H9 (cell line): ENCODE data around the gene SSBP2. TPM values are rescaled to one million over a fixed set of nuclear protein-coding genes. Genes with fewer than 3 reads are reported as not detected.

ENCODE experiments used
- DNase-seq: peaks from one replicate; pipeline ENCODE4 v3.0.0-alpha.2; 2017
- H2AFZ ChIP-seq: one replicate; pipeline ENCODE4 v1.6.1; 2013; ENCODE audit warnings: mild to moderate bottlenecking, low read length, control low read depth, moderate library complexity
- H2AK5ac ChIP-seq: 2 replicates; pipeline ENCODE4 v1.6.1; 2013; ENCODE audit warnings: low read length, control low read depth, mixed read lengths; ENCODE audit not compliant: insufficient read length
- H2BK120ac ChIP-seq: one replicate; pipeline ENCODE4 v1.6.1; 2013; ENCODE audit warnings: low read depth, mild to moderate bottlenecking, low read length, control low read depth, inconsistent platforms; ENCODE audit not compliant: poor library complexity, severe bottlenecking
- H2BK12ac ChIP-seq: 2 replicates; pipeline ENCODE4 v1.6.1; 2013; ENCODE audit warnings: low read length, control low read depth, mixed read lengths, low read depth; ENCODE audit not compliant: insufficient read length
- H2BK15ac ChIP-seq: 2 replicates; pipeline ENCODE4 v1.6.1; 2013; ENCODE audit warnings: low read depth, low read length, control low read depth
- H2BK20ac ChIP-seq: one replicate; pipeline ENCODE4 v1.6.1; 2013; ENCODE audit warnings: low read depth, mild to moderate bottlenecking, low read length, control low read depth, inconsistent platforms; ENCODE audit not compliant: poor library complexity, severe bottlenecking
- H2BK5ac ChIP-seq: 2 replicates; pipeline ENCODE4 v1.6.1; 2013; ENCODE audit warnings: low read length, control low read depth, mixed read lengths; ENCODE audit not compliant: insufficient read length
- H3K14ac ChIP-seq: 2 replicates; pipeline ENCODE4 v1.6.1; 2013; ENCODE audit warnings: low read length, control low read depth; ENCODE audit not compliant: insufficient read depth
- H3K18ac ChIP-seq: 2 replicates; pipeline ENCODE4 v1.6.1; 2013; ENCODE audit warnings: low read depth, mild to moderate bottlenecking, mixed read lengths, low read length, control low read depth; ENCODE audit not compliant: insufficient read length
- H3K23ac ChIP-seq: 2 replicates; pipeline ENCODE4 v1.6.1; 2013; ENCODE audit warnings: low read length, control low read depth, mixed read lengths, low read depth; ENCODE audit not compliant: insufficient read length
- H3K23me2 ChIP-seq: 2 replicates; pipeline ENCODE4 v1.6.1; 2013; ENCODE audit warnings: low read depth, mild to moderate bottlenecking, mixed read lengths, low read length, control low read depth; ENCODE audit not compliant: insufficient read length, poor library complexity, severe bottlenecking
- H3K27ac ChIP-seq: 2 replicates; pipeline ENCODE4 v1.5.1; 2013; ENCODE audit warnings: low read length, control low read depth, mixed read lengths, low read depth; ENCODE audit not compliant: insufficient read length
- H3K27me3 ChIP-seq: 2 replicates; pipeline ENCODE4 v1.6.1; 2013; ENCODE audit warnings: low read length, control low read depth, inconsistent platforms; ENCODE audit not compliant: insufficient read depth
- H3K4ac ChIP-seq: 2 replicates; pipeline ENCODE4 v1.6.1; 2013; ENCODE audit warnings: low read depth, mild to moderate bottlenecking, control low read depth, inconsistent platforms, low read length, moderate library complexity
- H3K4me1 ChIP-seq: 2 replicates; pipeline ENCODE4 v1.6.1; 2013; ENCODE audit warnings: low read length, control low read depth, inconsistent platforms; ENCODE audit not compliant: insufficient read depth
- H3K4me2 ChIP-seq: 2 replicates; pipeline ENCODE4 v1.6.1; 2013; ENCODE audit warnings: low read length, control low read depth, mixed read lengths; ENCODE audit not compliant: insufficient read length, insufficient read depth
- H3K56ac ChIP-seq: 2 replicates; pipeline ENCODE4 v1.6.1; 2013; ENCODE audit warnings: low read depth, mild to moderate bottlenecking, mixed read lengths, low read length, control low read depth; ENCODE audit not compliant: insufficient read length
- H3K79me1 ChIP-seq: 2 replicates; pipeline ENCODE4 v1.6.1; 2013; ENCODE audit warnings: low read depth, mild to moderate bottlenecking, moderate library complexity, low read length, control low read depth, inconsistent platforms; ENCODE audit not compliant: insufficient read depth, poor library complexity, severe bottlenecking
- H3K79me2 ChIP-seq: 2 replicates; pipeline ENCODE4 v1.6.1; 2013; ENCODE audit warnings: low read length, control low read depth, inconsistent platforms; ENCODE audit not compliant: insufficient read depth
- H3K9ac ChIP-seq: 2 replicates; pipeline ENCODE4 v1.6.1; 2013; ENCODE audit warnings: low read length, control low read depth, mixed read lengths; ENCODE audit not compliant: insufficient read length; ENCODE audit errors: extremely low read depth
- H3K9me3 ChIP-seq: one replicate; pipeline ENCODE4 v1.6.1; 2013; ENCODE audit warnings: low read depth, low read length, inconsistent platforms; ENCODE audit not compliant: control insufficient read depth
- H3T11ph ChIP-seq: one replicate; pipeline ENCODE4 v1.6.1; 2013; ENCODE audit warnings: mild to moderate bottlenecking, low read length, control low read depth, inconsistent platforms
- H4K20me1 ChIP-seq: one replicate; pipeline ENCODE4 v1.6.1; 2013; ENCODE audit not compliant: control insufficient read depth, insufficient read length, insufficient read depth
- H4K5ac ChIP-seq: 2 replicates; pipeline ENCODE4 v1.6.1; 2013; ENCODE audit warnings: low read depth, mild to moderate bottlenecking, mixed read lengths, low read length, control low read depth; ENCODE audit not compliant: insufficient read length
- H4K8ac ChIP-seq: replicated peaks from 2 replicates; pipeline ENCODE4 v1.6.1; 2013; ENCODE audit warnings: low read length, control low read depth, mixed read lengths, low read depth; ENCODE audit not compliant: insufficient read length
- H4K91ac ChIP-seq: 2 replicates; pipeline ENCODE4 v1.6.1; 2013; ENCODE audit warnings: low read depth, mild to moderate bottlenecking, moderate library complexity, mixed read lengths, low read length, control low read depth; ENCODE audit not compliant: insufficient read length
- H3K27ac Mint-ChIP-seq, 3 experiments: 2 replicates in 2 of 3; 3 replicates in 1 of 3; pipeline ENCODE4 v1.8.0; 2020 to 2021; ENCODE audit warnings: mixed read lengths in 3 of 3, mild to moderate bottlenecking in 1 of 3, moderate library complexity in 1 of 3
- H3K27me3 Mint-ChIP-seq: 2 replicates; pipeline ENCODE4 v1.8.0; 2021; ENCODE audit warnings: low read depth, mild to moderate bottlenecking, moderate library complexity, mixed read lengths
- H3K36me3 Mint-ChIP-seq, 3 experiments: 2 replicates in 2 of 3; 3 replicates in 1 of 3; pipeline ENCODE4 v1.8.0; 2020 to 2021; ENCODE audit warnings: low read depth in 3 of 3, mixed read lengths in 3 of 3; ENCODE audit not compliant: insufficient read depth in 1 of 3
- H3K4me1 Mint-ChIP-seq, 2 experiments: 2 replicates each; pipeline ENCODE4 v1.8.0; 2020; ENCODE audit warnings: mixed read lengths in 2 of 2
- H3K4me3 Mint-ChIP-seq, 2 experiments: 2 replicates in 1 of 2; 3 replicates in 1 of 2; pipeline ENCODE4 v1.8.0; 2020 to 2021; ENCODE audit warnings: mild to moderate bottlenecking in 2 of 2, mixed read lengths in 2 of 2, moderate library complexity in 1 of 2
- H3K9me3 Mint-ChIP-seq, 2 experiments: 2 replicates in 1 of 2; 3 replicates in 1 of 2; pipeline ENCODE4 v1.8.0; 2020; ENCODE audit warnings: mild to moderate bottlenecking in 2 of 2, mixed read lengths in 2 of 2, moderate library complexity in 1 of 2
- WGBS: extraction: QIAGEN DNeasy Blood & Tissue Kit; methylation state at CpG from one replicate; pipeline ENCODE4 v1.1.7; 2013; ENCODE audit warnings: missing lambda C conversion rate, low lambda C conversion rate, mixed read lengths; ENCODE audit not compliant: insufficient read length; ENCODE audit errors: extremely low coverage; 5-methylcytosine and 5-hydroxymethylcytosine counted together
- total RNA-seq: library from RNA; stranded (reverse); gene quantifications from 2 replicates; pipeline ENCODE4 v1.2.1, GENCODE V29; 2021
- TF ChIP-seq, protein P1 (sequence below): fragments of 200-600 bp; sonication (generic); conservative IDR thresholded peaks from 3 replicates; pipeline ENCODE4 v1.8.0; 2021; ENCODE audit warnings: antibody characterized with exemption, mild to moderate bottlenecking

Gene SSBP2
- total RNA-seq, 1 experiment from 2014 or later, result 35.6 TPM

DNA sequence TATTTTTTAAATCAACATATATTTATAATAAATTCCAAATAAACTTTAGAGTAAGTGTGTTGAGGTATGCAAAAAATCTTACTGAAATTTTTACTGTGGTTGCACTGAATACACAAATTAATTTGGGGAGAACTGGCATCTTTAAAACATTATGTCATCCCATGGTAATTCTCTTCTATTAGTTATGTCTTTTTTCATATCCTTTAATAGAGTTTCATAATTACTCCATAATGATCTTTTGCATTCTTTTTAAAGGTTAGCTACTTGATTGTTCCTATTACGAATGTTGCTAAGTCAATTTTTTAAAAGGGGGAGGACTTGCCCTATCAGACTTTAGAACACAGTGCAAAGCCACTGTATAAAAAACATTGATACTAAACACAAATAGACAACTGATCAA, 26.8 kb downstream of the SSBP2 start:
- no peaks in the 10 kb centered on the region for H3K79me2 ChIP-seq
- H3T11ph ChIP-seq, result no peak overlapping the region
- no peaks in the 10 kb centered on the region for H3K27me3 ChIP-seq
- no peak overlapping the region for H2AK5ac ChIP-seq
- H2BK12ac ChIP-seq, result no peak overlapping the region
- H2BK15ac ChIP-seq, result no peak overlapping the region
- no peak overlapping the region for H4K8ac ChIP-seq
- H3K9ac ChIP-seq, result no peak overlapping the region
- no peaks in the 10 kb centered on the region for H3K23me2 ChIP-seq
- no peak overlapping the region for H4K91ac ChIP-seq
- Mint-ChIP-seq H3K4me1 (peaks cover 38 to 41% of the 10 kb centered on the region in 2 experiments), H3K36me3 (no peaks in the 10 kb centered on the region), H3K4me3 (no peak overlapping the region), H3K27ac (no peak overlapping the region), H3K27me3 (no peaks in the 10 kb centered on the region), H3K9me3 (no peaks in the 10 kb centered on the region)
- H3K9me3 ChIP-seq, result no peaks in the 10 kb centered on the region
- H3K14ac ChIP-seq, result no peak overlapping the region
- no peak overlapping the region for H2AFZ ChIP-seq
- H2BK5ac ChIP-seq, result no peak overlapping the region
- no peaks in the 10 kb centered on the region; the same call in 1 of the 2 replicates for H3K4me1 ChIP-seq
- TF ChIP-seq, protein P1, sequence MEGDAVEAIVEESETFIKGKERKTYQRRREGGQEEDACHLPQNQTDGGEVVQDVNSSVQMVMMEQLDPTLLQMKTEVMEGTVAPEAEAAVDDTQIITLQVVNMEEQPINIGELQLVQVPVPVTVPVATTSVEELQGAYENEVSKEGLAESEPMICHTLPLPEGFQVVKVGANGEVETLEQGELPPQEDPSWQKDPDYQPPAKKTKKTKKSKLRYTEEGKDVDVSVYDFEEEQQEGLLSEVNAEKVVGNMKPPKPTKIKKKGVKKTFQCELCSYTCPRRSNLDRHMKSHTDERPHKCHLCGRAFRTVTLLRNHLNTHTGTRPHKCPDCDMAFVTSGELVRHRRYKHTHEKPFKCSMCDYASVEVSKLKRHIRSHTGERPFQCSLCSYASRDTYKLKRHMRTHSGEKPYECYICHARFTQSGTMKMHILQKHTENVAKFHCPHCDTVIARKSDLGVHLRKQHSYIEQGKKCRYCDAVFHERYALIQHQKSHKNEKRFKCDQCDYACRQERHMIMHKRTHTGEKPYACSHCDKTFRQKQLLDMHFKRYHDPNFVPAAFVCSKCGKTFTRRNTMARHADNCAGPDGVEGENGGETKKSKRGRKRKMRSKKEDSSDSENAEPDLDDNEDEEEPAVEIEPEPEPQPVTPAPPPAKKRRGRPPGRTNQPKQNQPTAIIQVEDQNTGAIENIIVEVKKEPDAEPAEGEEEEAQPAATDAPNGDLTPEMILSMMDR, result no peak
- no peak overlapping the region for H3K18ac ChIP-seq
- H2BK120ac ChIP-seq, result no peak overlapping the region
- no peak overlapping the region for H2BK20ac ChIP-seq
- DNase-seq, result no peak
- no peak overlapping the region for H3K56ac ChIP-seq
- WGBS, result no CpG with 5 or more reads among the region's 1 CpG
- no peaks in the 10 kb centered on the region for H4K20me1 ChIP-seq
- H4K5ac ChIP-seq, result no peak overlapping the region
- H3K4me2 ChIP-seq, result no peak overlapping the region
- H3K23ac ChIP-seq, result no peak overlapping the region
- no peaks in the 10 kb centered on the region for H3K79me1 ChIP-seq
- no peak overlapping the region for H3K27ac ChIP-seq
- no peak overlapping the region for H3K4ac ChIP-seq
